Epidermal melanocyte (primary cell): ENCODE measurements around the gene HOXB4.

Experiments used
- DNase-seq: peaks from one replicate; pipeline ENCODE4 v3.0.0; 2011; ENCODE audit warnings: low spot score; ENCODE audit not compliant: insufficient read length

The HOXB4 gene

DNA sequence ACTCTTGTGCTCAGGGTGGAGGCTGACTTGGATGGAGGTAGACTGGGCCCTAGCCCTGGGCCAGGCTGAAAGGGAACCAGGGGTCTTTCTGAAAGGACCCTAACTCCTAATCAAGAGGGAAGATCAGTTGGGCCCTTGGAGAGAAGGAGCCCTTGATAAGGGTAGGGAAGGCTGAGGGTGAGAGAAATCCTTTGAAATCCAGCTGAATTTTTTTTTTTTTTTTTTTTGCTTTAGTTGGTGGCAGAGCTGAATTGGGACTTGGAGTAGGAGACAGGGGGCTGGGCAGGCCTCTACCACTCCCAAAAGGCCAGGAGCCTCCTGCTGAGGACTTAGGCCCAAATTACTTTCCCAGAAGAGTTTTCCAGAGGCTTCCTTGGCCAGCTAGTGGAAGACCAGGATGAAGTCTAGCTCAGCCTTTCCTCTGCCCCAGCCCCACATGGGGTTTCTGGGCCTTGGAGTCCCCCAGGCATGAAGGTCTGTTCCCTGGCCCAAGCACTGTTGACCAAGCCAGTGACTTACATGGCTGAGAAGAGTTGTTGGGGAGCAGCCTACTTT lies 12.5 kb upstream of the HOXB4 start:
- DNase-seq: no peak

DNA sequence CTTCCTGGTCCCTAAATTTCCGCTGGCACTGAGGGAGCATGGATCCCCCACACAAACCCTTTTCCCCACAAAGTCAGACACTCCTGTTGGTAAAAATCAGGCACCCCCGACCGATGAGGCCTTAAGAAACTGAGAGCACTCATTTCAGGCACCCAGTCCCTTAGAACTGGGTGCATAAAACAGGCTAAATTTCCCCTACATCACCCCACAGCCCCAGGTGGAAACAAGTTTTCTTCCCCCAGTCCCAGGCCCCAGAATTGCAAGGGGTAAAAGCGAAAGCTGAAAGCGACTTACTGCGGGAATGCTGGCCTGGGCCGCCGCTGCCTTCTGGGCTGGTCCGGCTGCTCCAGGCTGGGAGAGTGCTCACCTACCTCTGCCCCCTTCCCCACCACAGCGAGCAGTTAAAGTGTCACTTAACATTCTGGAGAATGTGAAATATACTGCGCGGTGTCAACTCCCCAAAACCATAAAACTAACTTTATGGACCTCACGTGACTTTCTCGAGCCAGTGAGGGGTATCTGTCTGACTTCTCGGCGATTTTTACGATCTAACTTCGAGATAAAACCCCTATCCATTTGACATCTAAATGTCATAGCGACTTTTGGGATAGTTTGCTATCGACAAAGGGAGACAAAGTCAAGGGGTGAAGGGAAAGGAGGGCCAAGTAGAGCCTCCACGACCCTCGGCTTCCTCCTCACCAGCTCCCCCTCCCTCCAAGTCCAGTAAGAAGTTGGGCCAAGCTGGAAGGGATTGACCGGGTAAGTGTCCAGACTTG lies 11.9 kb upstream of the HOXB4 start, which contains the start of gene HOXB3:
HOXB3 (minus strand) TSS at position 411 of the 776 bp plus-strand sequence. CDS start 37,767 bp downstream, outside the sequence.
- no peak for DNase-seq

DNA sequence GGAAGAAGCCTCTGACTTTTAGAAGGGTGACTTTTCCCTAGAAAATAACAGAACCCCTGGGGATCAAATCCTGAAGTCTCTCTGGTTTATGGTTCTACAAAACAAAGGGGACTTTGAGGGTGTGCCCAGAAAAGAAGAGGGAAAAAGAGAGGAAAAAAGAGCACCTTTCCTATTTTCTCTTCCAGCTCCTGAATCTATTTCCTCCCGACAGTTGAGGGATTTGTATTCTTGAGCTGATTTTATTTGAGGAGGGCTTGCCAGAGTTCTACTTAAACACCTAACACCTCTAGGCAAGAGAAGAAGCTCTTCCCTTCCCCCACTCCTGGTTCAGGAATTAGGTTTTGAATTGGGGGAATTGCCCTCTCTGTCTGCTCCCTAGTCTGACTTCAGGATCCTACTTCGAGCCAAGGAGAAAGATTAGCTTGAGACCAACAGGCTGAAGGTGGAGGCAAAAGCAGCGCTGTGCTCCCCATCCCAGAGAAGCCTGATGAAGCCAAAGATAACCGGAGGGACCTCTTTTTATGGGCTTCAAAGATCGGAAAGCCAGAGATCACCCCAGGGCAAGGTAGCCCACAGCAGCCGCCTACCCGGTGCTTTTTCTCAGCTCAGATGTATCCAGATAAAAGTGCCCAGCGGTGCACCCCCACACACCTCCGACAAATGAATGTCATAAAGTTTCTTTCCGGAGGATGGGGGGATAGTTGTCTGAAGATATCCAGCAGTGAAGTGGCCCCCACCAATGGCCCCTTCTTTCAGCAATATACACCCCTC lies 11.1 kb upstream of the HOXB4 start:
- no peak for DNase-seq

DNA sequence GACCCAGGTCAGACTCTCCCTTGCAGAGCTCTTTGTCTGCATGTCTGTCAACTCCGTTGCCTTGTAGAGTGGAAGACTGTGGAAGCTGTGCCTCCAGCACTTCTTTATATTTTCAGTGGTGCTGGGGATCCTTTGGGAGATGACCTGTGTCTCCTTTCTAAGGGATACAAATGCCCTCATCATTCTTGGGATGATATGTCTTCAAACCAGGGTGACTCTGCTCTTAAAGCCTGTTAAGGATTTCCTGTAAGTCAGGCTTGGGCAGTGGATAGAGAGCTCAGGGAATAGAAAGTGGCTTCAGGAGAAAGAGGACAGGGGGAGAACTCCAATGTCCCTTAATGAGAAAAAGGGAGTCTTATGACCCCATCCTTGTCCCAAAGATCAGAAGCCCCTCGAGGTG lies 10.4 kb upstream of the HOXB4 start:
- no peak for DNase-seq

DNA sequence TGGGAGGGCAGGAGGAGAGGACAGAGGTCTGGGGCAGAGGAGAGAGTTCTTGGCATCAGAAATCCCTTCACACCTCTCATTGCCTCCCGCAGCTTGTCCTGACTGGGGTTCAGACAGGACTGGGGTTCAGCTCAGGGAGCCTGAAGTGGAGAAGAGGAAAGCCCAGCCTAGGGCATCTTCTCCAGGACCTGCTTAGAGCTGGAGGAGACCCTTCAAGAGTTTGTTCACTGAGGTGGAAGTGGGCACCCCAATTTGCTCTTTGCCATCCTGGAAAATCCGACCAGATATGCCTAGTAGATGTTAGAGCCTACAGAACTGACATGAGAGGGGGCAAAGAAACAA lies 9.9 kb upstream of the HOXB4 start:
- DNase-seq: no peak

DNA sequence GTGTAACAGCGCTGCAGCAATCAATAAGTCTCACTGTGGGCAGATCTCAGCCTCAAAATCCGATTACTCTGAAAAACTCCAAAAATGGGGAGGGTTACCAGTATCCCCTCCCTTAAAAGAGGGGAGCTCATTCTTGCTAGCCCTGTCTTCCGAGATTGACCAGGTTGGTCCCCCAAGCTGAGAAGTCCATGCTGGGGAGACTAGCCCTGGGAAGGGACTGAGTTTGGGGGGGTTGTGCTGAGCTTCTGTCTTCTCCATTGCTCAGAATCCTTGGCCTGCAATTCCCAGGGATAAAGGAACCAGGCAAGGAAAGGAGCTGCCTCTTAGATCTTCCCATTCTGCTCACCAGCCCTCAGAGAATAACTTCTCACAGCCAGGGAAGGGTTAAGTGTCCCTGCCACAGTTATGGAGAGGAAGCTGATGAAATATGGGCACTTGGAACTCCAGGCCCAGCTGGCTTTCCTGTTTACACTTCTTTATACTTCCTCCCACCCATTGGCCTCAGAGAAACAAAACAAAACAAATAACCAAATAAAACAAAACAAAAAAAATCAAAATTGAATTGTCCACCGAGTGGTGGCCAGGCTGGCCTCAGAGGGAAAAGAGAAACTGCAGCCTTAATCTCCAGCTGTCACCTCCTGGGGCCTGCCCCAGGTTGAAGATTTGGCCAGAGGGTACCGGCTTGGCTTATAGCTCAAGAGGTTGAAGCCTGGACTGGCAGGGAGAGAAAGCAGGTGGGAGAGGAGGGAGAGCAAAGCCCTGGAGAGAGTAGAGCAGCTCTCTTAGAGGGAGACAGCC lies 9.3 kb upstream of the HOXB4 start:
- no peak for DNase-seq

DNA sequence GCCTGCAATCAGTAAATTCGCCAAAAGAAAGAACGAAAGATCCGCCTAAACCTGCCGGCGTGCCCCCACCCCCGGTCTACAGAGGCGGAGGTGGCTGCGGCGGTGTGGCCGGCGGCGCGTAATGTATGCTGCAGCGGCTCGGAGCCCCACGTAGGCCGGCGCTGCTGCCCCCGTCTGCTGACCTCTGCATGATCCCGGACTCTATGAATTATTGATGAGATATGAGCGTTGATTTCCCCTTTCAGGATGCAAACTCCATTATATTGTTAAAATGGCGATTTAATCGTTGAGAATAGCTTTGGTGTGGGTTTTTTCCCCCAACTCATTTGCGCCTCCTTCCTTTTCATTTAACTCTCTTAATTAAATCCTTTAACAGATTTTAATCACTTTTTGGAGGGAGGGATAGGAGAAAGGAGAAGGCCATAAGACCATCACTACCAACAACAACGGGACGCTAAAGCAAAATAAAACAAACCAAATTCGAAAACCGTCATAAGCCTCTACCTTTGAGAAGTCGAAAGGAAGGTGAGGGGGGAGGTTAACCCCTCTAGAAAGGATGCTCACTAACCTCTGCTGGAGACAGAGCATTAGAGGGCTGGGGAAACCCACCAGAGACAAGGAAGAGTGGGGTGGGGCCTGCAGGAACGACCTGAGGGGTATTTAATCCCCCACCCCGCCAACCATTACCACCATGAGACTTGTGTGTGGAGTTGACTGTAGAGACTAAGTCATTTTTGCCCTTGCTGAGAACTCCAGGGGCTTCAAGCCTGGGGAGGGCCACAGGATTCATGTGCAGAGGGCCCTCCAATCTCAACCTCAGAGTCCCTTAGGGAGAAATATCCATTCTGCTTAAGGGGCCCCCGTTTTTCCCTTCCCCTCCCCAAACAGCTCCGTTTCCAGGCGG lies 8.5 kb upstream of the HOXB4 start:
- DNase-seq: no peak

DNA sequence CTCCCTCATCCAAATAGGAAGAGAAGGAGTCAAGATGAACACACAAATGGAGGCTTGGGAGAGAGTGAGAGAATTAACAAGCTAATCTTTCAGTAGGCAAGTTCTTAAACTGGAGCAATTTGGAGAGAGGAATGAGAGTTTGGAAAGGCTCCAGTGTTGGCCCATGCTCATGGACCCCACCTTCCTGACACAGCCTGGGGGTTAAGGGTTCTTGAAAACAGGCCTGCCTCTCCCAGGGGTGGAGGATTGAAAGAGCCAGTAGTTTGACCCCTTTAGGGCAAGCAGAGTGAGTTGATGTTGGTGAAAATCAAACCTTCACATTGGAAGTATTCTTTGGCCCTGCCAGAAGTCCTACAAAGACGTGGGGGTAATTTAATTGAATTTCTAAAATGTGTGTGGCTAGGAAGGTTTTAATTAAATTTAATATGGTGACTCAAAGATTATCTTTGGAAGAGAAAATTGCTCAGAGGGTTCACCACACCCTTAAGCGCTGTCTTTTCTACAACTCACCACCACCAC lies 6.1 kb upstream of the HOXB4 start:
- no peak for DNase-seq

DNA sequence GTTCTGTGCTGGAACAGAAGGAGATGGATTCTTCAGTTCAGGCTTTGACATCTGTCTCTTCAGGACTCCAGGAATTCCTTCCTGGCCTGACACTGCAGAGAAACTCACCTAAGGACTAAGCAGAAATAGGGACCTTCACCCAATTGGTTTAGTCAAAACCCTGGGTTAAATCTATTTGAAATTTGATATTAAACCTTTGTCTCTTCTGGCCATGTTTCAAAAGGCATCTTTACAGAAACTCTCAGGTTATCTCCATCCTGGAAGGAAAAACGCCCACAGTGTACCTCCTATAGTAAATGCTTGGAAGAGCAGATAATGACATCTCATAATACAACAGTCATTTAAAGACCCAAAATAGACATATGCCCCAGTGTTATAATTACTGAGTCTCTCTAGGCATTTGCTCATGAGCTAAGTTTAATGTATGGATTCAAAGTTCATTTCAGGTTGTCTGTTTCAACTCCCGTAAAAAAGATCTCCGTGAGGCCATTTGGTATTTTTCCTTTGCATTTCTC lies 5.6 kb upstream of the HOXB4 start:
- DNase-seq: no peak

DNA sequence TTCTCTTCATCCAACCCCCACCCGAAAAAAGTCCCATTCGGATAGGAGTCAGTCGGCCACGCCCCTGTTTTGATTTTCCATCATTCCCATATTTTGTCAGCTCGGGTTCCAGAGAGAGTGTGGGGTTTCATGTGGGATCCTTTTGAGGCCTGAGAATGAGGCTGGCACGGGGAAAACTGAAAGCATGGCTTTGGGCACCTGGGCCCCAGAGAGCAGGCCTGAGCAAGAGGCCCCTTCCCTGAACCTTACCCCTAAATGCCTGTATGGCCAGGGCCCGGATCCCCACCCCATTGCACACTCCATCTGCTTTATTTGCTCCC lies 4.6 kb upstream of the HOXB4 start:
- no peak for DNase-seq

DNA sequence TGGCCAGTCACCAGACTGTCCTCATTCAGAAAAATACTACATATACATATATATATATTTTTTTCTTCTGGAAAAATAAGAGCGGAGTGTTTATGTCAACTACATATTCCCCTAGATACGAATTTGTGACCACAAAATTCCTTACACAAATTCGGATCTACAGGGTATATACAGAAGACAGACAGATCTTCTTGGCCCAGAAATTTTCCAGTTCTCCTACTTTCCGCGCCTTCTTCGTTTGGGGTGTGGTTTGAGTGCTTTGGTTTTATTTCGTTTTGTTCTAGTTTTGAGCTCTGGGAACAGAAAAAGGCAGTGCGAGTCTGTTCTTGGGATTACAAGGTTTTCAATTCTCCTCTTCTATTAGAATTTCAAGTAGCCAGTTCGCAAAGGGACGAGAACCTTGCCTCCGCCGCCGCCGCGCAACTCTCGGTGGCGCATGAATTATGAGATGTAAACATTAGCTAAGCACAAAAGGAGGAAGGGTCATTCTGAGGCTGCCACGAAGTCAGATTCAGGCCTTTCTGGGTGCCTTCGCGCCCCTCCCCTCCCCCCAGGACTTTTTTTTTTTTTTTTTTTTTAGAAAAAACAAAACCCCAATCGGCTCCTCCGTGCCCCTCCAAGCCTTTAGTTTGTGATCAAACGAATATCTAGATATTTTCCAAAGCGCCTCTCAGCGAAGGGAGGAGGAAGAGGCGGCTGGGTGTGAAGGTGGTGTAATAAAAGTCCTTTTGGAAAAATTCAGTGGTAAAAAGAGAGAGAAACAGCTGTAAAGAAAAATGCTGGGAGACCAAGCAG lies 1.8 kb upstream of the HOXB4 start:
- no peak for DNase-seq

DNA sequence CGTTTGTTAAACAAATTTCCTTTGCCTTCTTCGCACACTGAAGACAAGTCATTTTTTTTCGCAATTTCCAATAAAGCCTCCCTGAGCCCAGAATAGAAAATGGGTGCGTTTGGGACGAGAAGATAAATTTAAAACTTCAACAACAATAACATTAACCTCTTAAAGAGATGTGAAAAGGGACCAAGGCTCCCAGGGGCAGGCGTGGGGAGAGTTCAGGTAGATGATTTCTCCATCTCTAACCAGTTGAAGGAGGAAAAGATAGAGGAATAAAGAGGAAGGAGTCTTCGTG lies 1.3 kb upstream of the HOXB4 start:
- no peak for DNase-seq

DNA sequence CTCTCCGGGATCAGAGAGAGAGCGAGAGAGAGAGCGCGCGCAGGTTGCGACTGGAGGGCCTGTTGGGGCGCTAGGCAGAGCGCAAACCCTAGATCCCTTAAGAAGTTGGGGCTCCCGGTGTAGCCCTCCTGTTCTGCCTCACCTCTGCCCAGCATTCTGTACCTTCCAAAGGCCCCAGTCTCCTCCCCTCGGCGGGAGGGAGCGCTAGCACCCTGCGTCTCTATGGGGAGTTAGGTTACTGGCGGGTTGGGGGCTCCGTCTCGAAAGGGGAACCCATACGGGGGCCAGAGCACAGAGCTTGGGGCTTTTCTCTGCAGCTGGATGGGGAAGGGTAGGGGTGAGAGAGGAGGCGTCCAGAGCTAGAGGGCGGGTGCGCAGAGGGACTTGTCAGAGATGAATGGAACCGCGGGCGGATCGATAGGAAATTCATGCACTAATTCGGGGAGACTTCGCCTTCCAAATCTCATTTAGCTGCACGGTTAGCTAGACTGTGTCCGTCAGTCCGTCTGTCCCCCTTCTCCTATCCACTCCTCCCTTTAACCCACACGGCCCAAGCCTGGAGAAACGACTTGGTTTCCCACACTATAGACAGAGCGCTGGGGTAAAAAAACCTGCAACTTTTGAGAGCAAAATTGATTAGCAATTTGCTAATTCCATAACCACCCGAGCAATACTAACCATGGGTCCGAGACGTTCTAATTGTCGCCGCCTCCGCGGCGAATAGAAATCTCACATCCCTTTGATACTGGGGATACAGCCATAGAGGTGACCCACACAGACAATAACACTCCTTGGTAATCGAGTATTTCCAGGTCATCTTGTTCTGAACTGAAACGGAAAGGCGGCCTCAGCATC lies 693 bp upstream of the HOXB4 start:
- DNase-seq: no peak

DNA sequence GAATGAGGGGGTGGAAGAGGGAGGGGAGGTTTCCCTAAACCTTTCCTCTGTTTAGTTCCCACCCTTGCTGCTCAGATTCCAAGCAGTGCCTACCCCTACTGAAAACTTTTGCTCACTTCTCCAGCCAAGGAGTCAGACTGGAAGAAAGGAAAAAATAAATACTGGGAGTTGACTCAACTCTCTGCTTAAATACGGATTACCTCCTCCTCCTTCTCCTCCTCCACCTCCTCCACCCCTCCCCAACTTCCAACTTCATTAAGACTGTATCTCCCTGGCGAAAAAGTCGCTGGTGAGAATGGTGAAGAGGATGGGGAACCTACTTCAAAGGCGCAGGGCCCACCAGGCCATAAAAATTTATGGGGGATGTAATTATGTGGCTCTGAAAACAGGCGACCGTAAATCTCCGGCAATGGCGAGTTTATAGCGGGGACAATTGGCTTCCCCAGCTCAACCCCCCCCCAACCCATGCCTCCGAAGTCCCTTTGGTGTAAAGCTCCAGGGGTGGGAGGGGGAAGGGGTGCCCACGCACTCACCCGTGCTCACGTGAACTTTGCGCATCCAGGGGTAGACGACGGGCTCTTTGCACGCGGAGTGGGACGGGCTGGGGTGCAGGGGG lies 712 bp downstream of the HOXB4 start:
- DNase-seq: no peak

DNA sequence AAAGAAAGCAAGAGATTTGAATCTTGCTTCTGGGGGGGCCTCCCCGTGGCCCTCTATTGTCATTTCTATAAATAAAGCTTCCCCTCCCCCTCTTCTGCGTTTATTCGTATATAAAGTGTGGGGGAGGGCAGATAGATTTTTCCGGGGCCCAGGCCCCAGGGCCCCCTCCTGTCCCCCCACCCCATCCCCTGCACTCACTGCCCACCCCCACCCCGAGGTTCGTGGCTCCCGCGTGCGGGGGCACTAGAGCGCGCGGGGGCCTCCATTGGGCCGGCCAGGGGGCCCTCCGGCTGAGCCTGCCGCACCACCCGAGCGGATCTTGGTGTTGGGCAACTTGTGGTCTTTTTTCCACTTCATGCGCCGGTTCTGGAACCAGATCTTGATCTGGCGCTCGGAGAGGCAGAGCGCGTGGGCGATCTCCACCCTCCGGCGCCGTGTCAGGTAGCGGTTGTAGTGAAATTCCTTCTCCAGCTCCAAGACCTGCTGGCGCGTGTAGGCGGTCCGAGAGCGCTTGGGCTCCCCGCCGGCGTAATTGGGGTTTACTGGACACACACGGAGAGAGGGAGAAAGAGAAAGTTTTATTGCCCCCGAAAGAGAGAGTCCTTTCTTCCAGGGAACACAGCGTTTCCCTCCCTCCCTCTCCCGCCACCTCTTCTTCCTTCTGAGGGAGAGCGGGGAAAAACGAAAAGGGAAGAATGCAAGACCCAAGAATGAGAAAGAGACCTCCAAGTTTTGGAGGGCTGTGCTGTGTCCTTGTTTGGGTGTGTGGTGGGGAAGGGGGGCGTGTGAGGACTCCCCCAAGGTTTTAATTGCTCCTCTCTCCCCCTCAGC lies 1.5 kb downstream of the HOXB4 start:
- no peak for DNase-seq

DNA sequence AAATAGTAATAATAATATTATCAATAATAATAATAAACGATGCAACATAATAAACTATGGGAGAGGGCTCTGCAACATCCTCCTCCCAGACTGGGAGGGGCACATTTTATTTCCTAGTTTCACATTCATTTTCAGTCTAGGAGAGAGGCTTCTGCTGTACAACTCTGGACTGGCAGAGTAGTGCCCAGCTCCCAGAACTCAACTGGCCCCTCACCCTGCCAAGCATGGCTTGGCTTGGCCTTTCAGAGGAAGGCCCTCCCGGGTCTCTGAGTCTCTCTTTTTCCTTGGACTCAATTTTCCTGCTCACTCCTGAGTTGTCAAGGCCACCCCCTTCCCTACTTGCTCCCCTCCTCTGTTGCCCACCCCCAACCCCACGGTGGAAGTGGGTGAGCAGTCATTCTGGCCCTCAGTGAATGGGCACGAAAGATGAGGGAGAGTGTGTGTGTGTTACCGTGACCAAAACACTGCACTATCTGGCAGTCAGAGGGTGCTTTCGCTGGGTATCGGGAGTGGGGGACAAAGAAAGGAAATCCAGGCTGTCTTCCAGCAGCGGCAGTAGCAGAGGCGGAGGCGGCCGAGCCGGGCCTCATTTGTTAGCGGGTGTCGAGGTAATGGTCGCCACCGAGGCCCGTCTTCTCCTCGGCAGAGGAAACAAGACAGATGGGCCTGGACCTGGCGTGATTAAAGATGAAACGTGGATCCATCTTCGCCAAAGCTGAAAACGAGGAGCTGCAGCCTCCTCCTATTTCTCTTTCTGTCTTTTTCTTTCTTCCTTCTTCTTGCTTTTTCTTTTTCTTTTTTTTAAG lies 2.3 kb downstream of the HOXB4 start:
- DNase-seq: no peak

DNA sequence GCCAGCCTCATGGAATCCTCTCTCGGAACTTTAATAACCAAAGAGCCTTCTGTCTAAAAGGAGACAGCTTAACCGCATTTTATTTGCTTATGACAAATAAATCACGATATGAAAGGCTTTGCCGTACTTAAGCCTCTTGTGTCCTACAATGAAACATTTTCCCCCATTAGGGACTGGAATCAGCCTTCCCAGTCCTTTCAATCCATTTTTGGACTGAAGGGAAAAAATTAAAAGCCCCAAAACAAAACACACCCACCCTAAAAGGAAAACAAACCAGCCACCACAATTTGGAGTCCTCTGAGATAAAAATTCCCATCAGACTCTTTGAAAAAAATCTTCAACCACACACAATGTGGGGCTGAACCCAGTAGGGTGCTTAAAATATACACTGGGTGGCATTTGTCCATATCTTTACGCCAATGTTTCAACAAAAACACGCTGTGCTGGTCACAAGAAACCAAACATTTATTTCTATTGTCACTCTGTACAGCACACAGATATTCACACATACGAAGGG lies 3.0 kb downstream of the HOXB4 start:
- DNase-seq: no peak
